Measurements from ENCODE around the gene LRMDA.

LRMDA gene

DNA sequence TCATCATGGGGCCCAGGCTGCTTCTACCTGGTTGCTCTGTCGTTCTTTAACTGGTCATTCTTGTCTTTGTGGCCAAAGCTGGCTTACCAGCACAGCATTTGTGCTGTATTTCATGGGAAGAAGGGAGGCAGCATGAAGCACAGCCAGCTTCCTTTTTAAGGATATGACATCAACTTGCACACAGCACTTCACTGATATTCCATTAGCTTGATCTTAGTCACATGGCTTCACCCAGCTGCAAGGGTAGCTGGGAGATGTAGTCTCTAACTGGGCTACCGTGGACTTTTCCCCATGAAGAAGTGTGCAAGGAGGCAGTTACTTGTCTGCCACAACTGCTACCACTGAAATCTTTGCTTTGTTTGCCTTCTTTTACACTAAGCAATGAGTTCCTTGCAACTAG lies 525.2 kb downstream of the LRMDA start:
- DNase-seq (ENCODE audit: low read depth, low spot score) = peak; percentile 10
- in situ Hi-C loops (cut with HindIII; ENCODE audit: low sequenced_read_pairs) = no loop called here
- H3K4me3 ChIP-seq (ENCODE audit: low read depth, low read length) = no peak overlapping the region
- TF ChIP-seq, protein P1, sequence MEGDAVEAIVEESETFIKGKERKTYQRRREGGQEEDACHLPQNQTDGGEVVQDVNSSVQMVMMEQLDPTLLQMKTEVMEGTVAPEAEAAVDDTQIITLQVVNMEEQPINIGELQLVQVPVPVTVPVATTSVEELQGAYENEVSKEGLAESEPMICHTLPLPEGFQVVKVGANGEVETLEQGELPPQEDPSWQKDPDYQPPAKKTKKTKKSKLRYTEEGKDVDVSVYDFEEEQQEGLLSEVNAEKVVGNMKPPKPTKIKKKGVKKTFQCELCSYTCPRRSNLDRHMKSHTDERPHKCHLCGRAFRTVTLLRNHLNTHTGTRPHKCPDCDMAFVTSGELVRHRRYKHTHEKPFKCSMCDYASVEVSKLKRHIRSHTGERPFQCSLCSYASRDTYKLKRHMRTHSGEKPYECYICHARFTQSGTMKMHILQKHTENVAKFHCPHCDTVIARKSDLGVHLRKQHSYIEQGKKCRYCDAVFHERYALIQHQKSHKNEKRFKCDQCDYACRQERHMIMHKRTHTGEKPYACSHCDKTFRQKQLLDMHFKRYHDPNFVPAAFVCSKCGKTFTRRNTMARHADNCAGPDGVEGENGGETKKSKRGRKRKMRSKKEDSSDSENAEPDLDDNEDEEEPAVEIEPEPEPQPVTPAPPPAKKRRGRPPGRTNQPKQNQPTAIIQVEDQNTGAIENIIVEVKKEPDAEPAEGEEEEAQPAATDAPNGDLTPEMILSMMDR (IDR thresholded peaks at IDR 0.05; ENCODE audit: low read depth, low read length) = no peak

DNA sequence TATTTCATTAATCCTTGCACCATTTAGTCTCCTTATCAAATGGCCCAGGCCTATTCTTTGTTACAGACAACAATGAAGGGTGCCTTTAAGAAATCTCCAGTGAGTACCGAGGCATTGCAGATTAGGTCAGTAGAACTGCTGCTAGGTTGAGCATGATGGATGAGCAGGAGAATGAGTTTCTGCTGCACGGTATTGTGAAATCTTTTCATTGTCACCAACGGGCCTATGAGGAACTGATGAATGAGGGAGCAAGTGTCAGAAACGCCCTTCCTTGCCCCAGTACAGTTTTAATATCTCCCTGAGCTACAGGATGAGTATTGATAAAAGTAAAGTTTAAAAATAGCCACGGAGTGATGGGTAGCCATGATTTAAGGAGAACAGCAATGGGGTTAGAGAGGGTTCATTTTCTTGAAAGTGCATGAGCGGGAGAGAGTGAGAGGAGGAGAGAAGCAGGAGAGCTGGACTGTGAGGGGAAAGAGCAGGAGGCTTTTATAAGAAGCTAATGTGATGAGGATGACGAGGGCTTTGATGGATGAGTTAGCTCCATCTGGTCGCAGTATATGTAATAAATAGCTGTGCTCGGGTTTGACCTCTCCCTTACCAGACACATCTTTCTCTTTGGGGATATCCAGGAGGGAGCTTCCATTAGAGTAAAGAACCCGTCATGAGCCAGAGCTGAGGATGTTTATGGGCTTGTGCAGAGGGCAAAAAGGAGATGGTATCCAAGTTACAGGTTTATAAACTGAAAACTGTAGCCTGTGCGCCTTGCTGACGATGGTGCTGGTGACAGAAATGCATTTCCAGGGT lies 526.1 kb downstream of the LRMDA start:
- DNase-seq (ENCODE audit: low read depth, low spot score) = no peak
- H3K4me3 ChIP-seq (ENCODE audit: low read depth, low read length) = no peak overlapping the region
- TF ChIP-seq, protein P1 (IDR thresholded peaks at IDR 0.05; ENCODE audit: low read depth, low read length) = no peak
- in situ Hi-C loops (cut with HindIII; ENCODE audit: low sequenced_read_pairs) = no loop called here

DNA sequence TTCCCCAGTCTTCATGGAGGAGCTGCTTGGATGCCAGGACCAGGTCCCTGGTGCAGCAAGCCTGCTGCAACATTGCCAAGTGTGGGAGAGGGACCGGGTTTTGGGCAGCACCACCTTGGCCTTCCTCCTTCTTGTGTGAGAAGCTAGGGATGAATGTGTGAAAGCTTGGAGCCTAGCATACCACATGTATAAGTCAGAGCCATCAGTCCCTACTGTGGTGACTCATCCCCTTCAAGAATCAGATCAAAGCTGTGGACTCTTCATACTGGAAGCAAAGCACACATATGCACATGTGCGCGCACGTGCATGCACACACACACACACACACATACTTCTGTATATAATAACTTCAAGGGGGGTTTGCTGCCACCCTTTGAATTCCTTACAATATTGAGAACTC lies 527.8 kb downstream of the LRMDA start:
- TF ChIP-seq, protein P1 (IDR thresholded peaks at IDR 0.05; ENCODE audit: low read depth, low read length) = no peak
- in situ Hi-C loops (cut with HindIII; ENCODE audit: low sequenced_read_pairs) = no loop called here
- DNase-seq (ENCODE audit: low read depth, low spot score) = peak; percentile 85
- no peak overlapping the region for H3K4me3 ChIP-seq (ENCODE audit: low read depth, low read length)

DNA sequence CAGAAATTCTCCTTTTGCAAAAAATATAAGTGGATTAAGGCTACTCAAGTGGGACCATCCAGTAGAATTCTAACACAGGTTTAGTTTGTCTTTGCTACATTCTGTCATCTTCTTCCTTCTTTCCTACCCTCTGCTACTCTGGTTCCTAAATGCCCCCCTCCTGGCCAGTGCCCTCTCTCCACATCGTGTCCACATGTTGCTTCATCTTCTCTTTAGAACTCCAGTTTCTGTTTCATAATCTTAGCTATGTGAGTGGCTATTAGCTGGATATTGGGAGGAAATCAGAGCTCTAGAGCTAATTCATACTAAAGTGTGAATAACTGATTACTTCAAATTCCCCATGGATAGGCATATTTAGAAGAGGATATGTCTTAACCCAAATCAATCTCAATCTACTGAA lies 528.5 kb downstream of the LRMDA start:
- H3K4me3 ChIP-seq (ENCODE audit: low read depth, low read length) = no peak overlapping the region
- TF ChIP-seq, protein P1 (IDR thresholded peaks at IDR 0.05; ENCODE audit: low read depth, low read length) = no peak
- in situ Hi-C loops (cut with HindIII; ENCODE audit: low sequenced_read_pairs) = no loop called here
- no peak for DNase-seq (ENCODE audit: low read depth, low spot score)

DNA sequence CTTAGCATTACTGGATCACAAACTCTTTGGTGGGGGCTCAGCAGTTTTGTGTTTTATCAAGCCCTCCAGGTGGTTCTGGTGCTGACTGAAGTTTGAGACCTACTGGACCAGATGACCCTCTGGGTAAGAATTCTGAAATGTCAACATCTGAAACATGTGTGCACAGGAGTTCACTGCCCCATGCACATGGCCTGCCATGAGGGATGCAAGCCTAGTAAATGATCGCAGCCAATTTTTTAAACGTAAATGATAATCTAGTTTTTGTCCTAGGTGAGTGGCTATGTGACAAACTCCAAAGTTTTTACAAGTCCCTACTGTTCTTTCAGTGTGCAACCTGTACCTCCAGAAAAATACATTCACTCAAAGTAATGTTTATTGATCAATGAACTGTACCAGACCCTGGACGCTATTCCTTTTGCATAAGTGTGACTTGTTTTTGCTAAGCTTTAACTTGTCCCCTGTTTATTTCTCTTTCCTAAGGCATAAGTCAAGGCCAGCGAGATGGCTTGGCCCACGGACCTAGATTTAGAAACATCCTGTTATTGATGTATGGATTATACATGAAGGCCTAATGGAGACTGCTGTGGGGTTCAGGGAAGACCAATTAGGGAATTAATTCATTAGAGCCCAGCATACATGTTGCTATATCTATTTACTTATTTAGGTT lies 531.1 kb downstream of the LRMDA start:
- no peak for DNase-seq (ENCODE audit: low read depth, low spot score)
- H3K4me3 ChIP-seq (ENCODE audit: low read depth, low read length) = no peak overlapping the region
- in situ Hi-C loops (cut with HindIII; ENCODE audit: low sequenced_read_pairs) = no loop called here
- TF ChIP-seq, protein P1 (IDR thresholded peaks at IDR 0.05; ENCODE audit: low read depth, low read length) = no peak

DNA sequence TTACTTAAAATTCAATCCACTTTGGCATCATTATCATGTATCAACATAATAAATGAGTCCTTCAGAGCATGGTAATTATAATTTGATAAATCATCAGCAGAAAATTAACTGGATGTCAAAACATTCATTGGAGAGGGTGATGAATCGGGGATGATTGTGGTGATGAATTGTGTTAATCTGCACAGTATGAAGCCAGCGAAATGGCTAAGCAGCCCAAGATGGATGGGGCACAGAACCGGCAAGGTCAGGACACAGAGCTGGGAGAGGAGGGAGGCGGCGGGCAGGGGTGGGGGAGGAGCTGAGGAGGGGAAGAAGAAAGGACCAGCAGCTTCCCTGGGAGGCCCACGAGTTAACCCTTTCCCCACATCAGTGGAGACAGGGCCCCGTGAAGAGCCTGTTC lies 536.1 kb downstream of the LRMDA start:
- in situ Hi-C loops (cut with HindIII; ENCODE audit: low sequenced_read_pairs) = no loop called here
- TF ChIP-seq, protein P1 (IDR thresholded peaks at IDR 0.05; ENCODE audit: low read depth, low read length) = no peak
- no peak for DNase-seq (ENCODE audit: low read depth, low spot score)
- H3K4me3 ChIP-seq (ENCODE audit: low read depth, low read length) = no peak overlapping the region

All from astrocyte of the spinal cord (primary cell).